GM19397 (cell line): ENCODE measurements around the gene NHLRC4.
"Not testable (repeated sequence)": the region's sequence is repeated elsewhere in the genome, so short reads cannot be mapped to it uniquely, and the experiment has no call there.

ENCODE experiments used
- ATAC-seq: cut with Tn5 transposase; IDR thresholded peaks from one replicate; pipeline ENCODE4 v1.9.1; 2021; ENCODE audit warnings: mild to moderate bottlenecking, moderate library complexity; ENCODE audit not compliant: unreplicated experiment

Gene NHLRC4

GRCh38 chr16:596736-597060 is 29.9 kb downstream of the NHLRC4 start:
- no peak for ATAC-seq

- ATAC-seq = not testable (repeated sequence)
Measured at GRCh38 chr16:597655-598054, 30.9 kb downstream of the NHLRC4 start.

GRCh38 chr16:598823-599739 is 32.3 kb downstream of the NHLRC4 start:
- no peak for ATAC-seq

- no peak for ATAC-seq
Measured at GRCh38 chr16:600781-601180, 34.0 kb downstream of the NHLRC4 start.

- ATAC-seq = no peak
Measured at GRCh38 chr16:603933-604332, 37.1 kb downstream of the NHLRC4 start.

GRCh38 chr16:606656-607307 is 40.0 kb downstream of the NHLRC4 start:
- no peak for ATAC-seq

- ATAC-seq = no peak
Measured at GRCh38 chr16:608019-608418, 41.2 kb downstream of the NHLRC4 start.

GRCh38 chr16:609316-609715 is 42.5 kb downstream of the NHLRC4 start:
- no peak for ATAC-seq

- ATAC-seq = no peak
Measured at GRCh38 chr16:609984-610383, 43.2 kb downstream of the NHLRC4 start.

- ATAC-seq = no peak
Measured at GRCh38 chr16:610513-611381, 43.9 kb downstream of the NHLRC4 start.

GRCh38 chr16:615122-615521 is 48.3 kb downstream of the NHLRC4 start:
- no peak for ATAC-seq

GRCh38 chr16:616733-617586 is 50.2 kb downstream of the NHLRC4 start:
- no peak for ATAC-seq

GRCh38 chr16:617855-618254 is 51.0 kb downstream of the NHLRC4 start:
- ATAC-seq = no peak
